ENCODE results near the gene MKRN2. TPM values are rescaled to one million over a fixed set of nuclear protein-coding genes. Genes with fewer than 3 reads are reported as not detected.

Gene MKRN2
- total and polyA plus RNA-seq, 2 of the 4 experiments (the other 2 are of a cell fraction), result 44.4 to 65.6 TPM

- ATAC-seq (ENCODE audit: low read depth), result no peak
- Histone ChIP-seq H3K4me1 (ENCODE audit: control insufficient read depth, insufficient read depth, low read length) (peaks cover 10% of the 10 kb centered on the region), H3K27ac (ENCODE audit: insufficient read depth, low read length) (no peak overlapping the region), H4K91ac (ENCODE audit: insufficient read depth, low read depth, low read length) (no peak overlapping the region), H3K23ac (ENCODE audit: low read depth, low read length) (peak overlapping the region; percentile 43; the same call in 1 of the 2 replicates), H2AK5ac (ENCODE audit: low read depth, low read length) (no peak overlapping the region), H2BK15ac (ENCODE audit: low read depth, low read length) (no peak overlapping the region), H3K4me3 (ENCODE audit: insufficient read depth, low read depth, low read length) (no peak overlapping the region), H2BK5ac (ENCODE audit: low read depth, low read length, poor library complexity, severe bottlenecking) (no peak overlapping the region), H3K4me2 (ENCODE audit: low read depth, low read length) (peak overlapping the region; percentile 38; the same call in 1 of the 2 replicates), H3K27me3 (ENCODE audit: control insufficient read depth, insufficient read depth, low read length) (no peaks in the 10 kb centered on the region), H4K20me1 (ENCODE audit: insufficient read depth, low read length) (peaks cover 63% of the 10 kb centered on the region), H4K8ac (ENCODE audit: low read depth in 2 of 2, low read length in 2 of 2) (peak overlapping the region in 1 of 2 experiments; percentile 17; a peak in 1 of 4 replicates), H2BK20ac (ENCODE audit: low read depth, low read length) (no peak overlapping the region), H3K9me3 (ENCODE audit: control insufficient read depth, insufficient read depth, low read length) (no peaks in the 10 kb centered on the region), H3K9me1 (ENCODE audit: insufficient read depth, low read length) (peaks cover 15% of the 10 kb centered on the region), H3K79me1 (ENCODE audit: low read depth in 1 of 2, low read length in 2 of 2) (peaks cover 3 to 54% of the 10 kb centered on the region in 2 experiments; a peak in 2 of 4 replicates), H3K9ac (ENCODE audit: low read depth, low read length) (no peak overlapping the region), H2AFZ (replicated peaks; ENCODE audit: low read length, poor library complexity) (no peak overlapping the region), H3K56ac (ENCODE audit: extremely low read depth, insufficient read depth, low read length) (no peak overlapping the region), H3K18ac (ENCODE audit: low read depth, low read length) (no peak overlapping the region), H2AK9ac (replicated peaks; ENCODE audit: low read depth, low read length, poor library complexity) (no peak overlapping the region), H3K4ac (ENCODE audit: low read depth, low read length) (no peak overlapping the region), H4K5ac (ENCODE audit: low read depth, low read length) (no peak overlapping the region), H3K14ac (replicated peaks; ENCODE audit: low read depth, low read length) (no peak overlapping the region), H3K36me3 (ENCODE audit: control insufficient read depth, insufficient read depth, low read length) (no peaks in the 10 kb centered on the region), H2BK120ac (ENCODE audit: low read depth, low read length) (no peak overlapping the region)
- WGBS, 2 experiments (ENCODE audit: extremely low coverage in 2 of 2, insufficient read length in 1 of 2), result 100% methylated on average over 1 of the region's 3 CpGs; no CpG with 5 or more reads in 1 of the 2 experiments
- TSS peak; percentile 31 for BruUV-seq (replicated peaks)
- dilution Hi-C loops (cut with HindIII; ENCODE audit: low sequenced_read_pairs, unreplicated experiment), result no loop called here
- no peak for DNase-seq
- CTCF ChIA-PET, result interaction anchor here (1.2 kb wide), 1 partner anchor 9 kb away, joined by 3 read pairs; no protein-coding TSS in a partner anchor
- TF ChIP-seq USF2 (IDR thresholded peaks at IDR 0.05; ENCODE audit: low read depth, low read length) (no peak), FOS (IDR thresholded peaks at IDR 0.05; ENCODE audit: low read depth, low read length) (no peak), MAZ (IDR thresholded peaks at IDR 0.05; ENCODE audit: borderline replicate concordance, low read depth, low read length) (no peak), POLR2A (IDR thresholded peaks at IDR 0.05; ENCODE audit: low read depth, low read length) (no peak), BHLHE40 (IDR thresholded peaks at IDR 0.05; ENCODE audit: low read depth, low read length) (no peak), SMC3 (IDR thresholded peaks at IDR 0.05; ENCODE audit: low read depth, low read length) (no peak), NFE2L2 (IDR thresholded peaks at IDR 0.05; ENCODE audit: low read depth, low read length) (no peak)
- POLR2A ChIA-PET (ENCODE audit: unreplicated experiment), result no interaction called here
- intact Hi-C loops (cut with micrococcal nuclease), result loop anchor here (5.0 kb wide), 2 partner anchors 52 to 367 kb away; no protein-coding TSS in a partner anchor
- in situ Hi-C loops (cut with MboI; ENCODE audit: low sequenced_read_pairs), result no loop called here
Measured at GRCh38 chr3:12559520-12559919, 2.6 kb downstream of the MKRN2 start.

Data from IMR-90 (cell line).